ENCODE results near the gene RAPSN. TPM values are rescaled to one million over a fixed set of nuclear protein-coding genes. Genes with fewer than 3 reads are reported as not detected.
A peak's percentile ranks its signal among the peaks of the same experiment; 100 is the strongest.

The RAPSN gene
- total RNA-seq, 4 donors from 2014 or later, result not detected

GRCh38 chr11:47396049-47396320, 53.0 kb downstream of the RAPSN start:
- intact Hi-C loops (cut with DNase I; ENCODE audit: low total_unique reads), result no loop called here
- no peak for TF ChIP-seq EP300 (IDR thresholded peaks at IDR 0.05; ENCODE audit: low read depth)
- no peak for TF ChIP-seq CTCF (IDR thresholded peaks at IDR 0.05)
- no peak for TF ChIP-seq POLR2AphosphoS5 (IDR thresholded peaks at IDR 0.05)
- TF ChIP-seq POLR2A (IDR thresholded peaks at IDR 0.05), result no peak

GRCh38 chr11:47395223-47396048, 53.5 kb downstream of the RAPSN start:
- Histone ChIP-seq H3K4me1 (peaks cover 5 to 28% (median 19%) of the 10 kb centered on the region in 4 donors), H3K36me3 (no peaks in the 10 kb centered on the region), H3K27me3 (no peaks in the 10 kb centered on the region), H3K4me3 (peak overlapping the region in 1 of 4 donors; percentile 19), H3K27ac (peak overlapping the region; percentile 66 to 80 (median 78)), H3K9me3 (no peaks in the 10 kb centered on the region)
- DNase-seq, result no peak
- 77 to 92% methylated on average over 4 to 24 of the region's 25 CpGs for WGBS, 2 donors (ENCODE audit: low coverage in 1 of 2)
- in situ Hi-C loops (cut with MboI; ENCODE audit: low pct_ligation_motif_present in 1 of 4, low pct_unique_long_range_greater_than_20kb in 1 of 4, low sequenced_read_pairs in 3 of 4) (no loop called here), intact Hi-C loops (cut with DNase I; ENCODE audit: low total_unique reads) (no loop called here)
- TF ChIP-seq POLR2A (IDR thresholded peaks at IDR 0.05) (no peak), CTCF (IDR thresholded peaks at IDR 0.05) (no peak), EP300 (IDR thresholded peaks at IDR 0.05; ENCODE audit: low read depth) (no peak), POLR2AphosphoS5 (IDR thresholded peaks at IDR 0.05) (no peak)

More at GRCh38 chr11:47396049-47396320, 53.0 kb downstream of the RAPSN start:
- no peaks in the 10 kb centered on the region for H3K36me3 ChIP-seq
- H3K27ac ChIP-seq, result peak overlapping the region; percentile 66 to 80 (median 78)
- no peaks in the 10 kb centered on the region for H3K9me3 ChIP-seq
- in situ Hi-C loops (cut with MboI; ENCODE audit: low pct_ligation_motif_present in 1 of 4, low pct_unique_long_range_greater_than_20kb in 1 of 4, low sequenced_read_pairs in 3 of 4), result no loop called here
- H3K4me3 ChIP-seq, result no peak overlapping the region
- peaks cover 7 to 33% (median 24%) of the 10 kb centered on the region in 4 donors for H3K4me1 ChIP-seq
- WGBS, 2 donors (ENCODE audit: low coverage in 1 of 2), result 86% methylated on average over 3 of the region's 3 CpGs; no CpG with 5 or more reads in 1 of the 2 donors
- no peak for DNase-seq
- no peaks in the 10 kb centered on the region for H3K27me3 ChIP-seq

DNA sequence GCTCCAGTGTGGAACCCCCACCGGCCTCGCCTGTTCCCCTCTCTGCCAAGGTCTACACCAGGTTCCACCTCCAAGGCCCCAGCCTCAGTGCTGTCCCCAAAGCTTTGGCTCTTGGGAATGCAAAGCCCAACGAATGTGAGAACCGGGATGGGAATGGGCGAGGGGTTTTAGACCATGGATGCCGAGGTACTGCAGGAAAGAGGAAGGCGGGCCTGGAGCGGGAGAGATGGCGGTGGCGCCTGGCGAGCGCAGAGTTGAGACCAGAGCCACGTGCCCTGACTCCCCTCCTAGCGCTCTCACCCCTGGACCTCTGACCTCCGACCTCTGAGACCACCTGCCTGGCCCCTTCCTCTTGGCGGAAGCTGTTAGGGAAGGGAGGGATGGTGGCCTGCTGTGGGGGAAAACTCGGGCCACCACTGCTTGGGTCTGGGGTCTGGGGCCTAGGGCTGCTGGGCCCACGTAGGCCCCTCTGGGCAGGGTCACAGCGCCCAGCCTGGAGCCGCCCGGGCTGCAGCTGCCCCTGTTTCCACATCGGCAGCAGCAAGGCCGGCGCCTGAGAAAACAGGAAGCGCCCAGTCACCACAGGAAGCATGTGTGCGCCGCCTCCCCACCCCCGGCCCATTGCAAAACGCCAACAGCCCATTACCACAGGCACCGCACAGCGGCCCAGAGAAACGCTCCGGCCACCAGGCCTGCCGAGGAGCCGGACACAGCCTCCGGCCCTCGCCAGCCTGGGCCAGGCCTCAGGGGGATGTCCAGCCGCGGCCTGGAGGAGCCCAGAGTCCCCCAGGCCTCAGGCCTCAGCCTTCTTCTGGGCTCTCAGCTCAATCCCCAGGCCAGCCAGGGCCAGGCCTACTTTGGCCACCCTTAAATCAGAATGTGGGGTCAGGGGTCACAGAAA, 54.4 kb downstream of the RAPSN start:
- in situ Hi-C loops (cut with MboI; ENCODE audit: low pct_ligation_motif_present in 1 of 4, low pct_unique_long_range_greater_than_20kb in 1 of 4, low sequenced_read_pairs in 3 of 4), result no loop called here
- peak; percentile 60 for DNase-seq

More for the DNA sequence above, 54.4 kb downstream of the RAPSN start:
- TF ChIP-seq POLR2A (IDR thresholded peaks at IDR 0.05), result peak; percentile 43
- no peak for TF ChIP-seq CTCF (IDR thresholded peaks at IDR 0.05)
- TF ChIP-seq EP300 (IDR thresholded peaks at IDR 0.05; ENCODE audit: low read depth), result no peak
- peak in 1 of 3 donors; percentile 21 for TF ChIP-seq POLR2AphosphoS5 (IDR thresholded peaks at IDR 0.05)
- Histone ChIP-seq H3K4me3 (peak overlapping the region in 1 of 4 donors; percentile 19), H3K4me1 (peaks cover 5 to 20% (median 12%) of the 10 kb centered on the region in 4 donors), H3K27me3 (no peaks in the 10 kb centered on the region), H3K9me3 (no peaks in the 10 kb centered on the region), H3K27ac (peak overlapping the region; percentile 66 to 80 (median 78)), H3K36me3 (no peaks in the 10 kb centered on the region)
- intact Hi-C loops (cut with DNase I; ENCODE audit: low total_unique reads), result no loop called here
- WGBS, 2 donors (ENCODE audit: low coverage in 1 of 2), result 72 to 80% methylated on average over 2 to 39 of the region's 39 CpGs

All from transverse colon (tissue), 4 donors.